ENCODE data around the gene NUP160.
"Not testable (repeated sequence)": the region's sequence is repeated elsewhere in the genome, so short reads cannot be mapped to it uniquely, and the experiment has no call there.

NUP160 gene, protein sequence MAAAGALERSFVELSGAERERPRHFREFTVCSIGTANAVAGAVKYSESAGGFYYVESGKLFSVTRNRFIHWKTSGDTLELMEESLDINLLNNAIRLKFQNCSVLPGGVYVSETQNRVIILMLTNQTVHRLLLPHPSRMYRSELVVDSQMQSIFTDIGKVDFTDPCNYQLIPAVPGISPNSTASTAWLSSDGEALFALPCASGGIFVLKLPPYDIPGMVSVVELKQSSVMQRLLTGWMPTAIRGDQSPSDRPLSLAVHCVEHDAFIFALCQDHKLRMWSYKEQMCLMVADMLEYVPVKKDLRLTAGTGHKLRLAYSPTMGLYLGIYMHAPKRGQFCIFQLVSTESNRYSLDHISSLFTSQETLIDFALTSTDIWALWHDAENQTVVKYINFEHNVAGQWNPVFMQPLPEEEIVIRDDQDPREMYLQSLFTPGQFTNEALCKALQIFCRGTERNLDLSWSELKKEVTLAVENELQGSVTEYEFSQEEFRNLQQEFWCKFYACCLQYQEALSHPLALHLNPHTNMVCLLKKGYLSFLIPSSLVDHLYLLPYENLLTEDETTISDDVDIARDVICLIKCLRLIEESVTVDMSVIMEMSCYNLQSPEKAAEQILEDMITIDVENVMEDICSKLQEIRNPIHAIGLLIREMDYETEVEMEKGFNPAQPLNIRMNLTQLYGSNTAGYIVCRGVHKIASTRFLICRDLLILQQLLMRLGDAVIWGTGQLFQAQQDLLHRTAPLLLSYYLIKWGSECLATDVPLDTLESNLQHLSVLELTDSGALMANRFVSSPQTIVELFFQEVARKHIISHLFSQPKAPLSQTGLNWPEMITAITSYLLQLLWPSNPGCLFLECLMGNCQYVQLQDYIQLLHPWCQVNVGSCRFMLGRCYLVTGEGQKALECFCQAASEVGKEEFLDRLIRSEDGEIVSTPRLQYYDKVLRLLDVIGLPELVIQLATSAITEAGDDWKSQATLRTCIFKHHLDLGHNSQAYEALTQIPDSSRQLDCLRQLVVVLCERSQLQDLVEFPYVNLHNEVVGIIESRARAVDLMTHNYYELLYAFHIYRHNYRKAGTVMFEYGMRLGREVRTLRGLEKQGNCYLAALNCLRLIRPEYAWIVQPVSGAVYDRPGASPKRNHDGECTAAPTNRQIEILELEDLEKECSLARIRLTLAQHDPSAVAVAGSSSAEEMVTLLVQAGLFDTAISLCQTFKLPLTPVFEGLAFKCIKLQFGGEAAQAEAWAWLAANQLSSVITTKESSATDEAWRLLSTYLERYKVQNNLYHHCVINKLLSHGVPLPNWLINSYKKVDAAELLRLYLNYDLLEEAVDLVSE (N-terminal part only)

DNA sequence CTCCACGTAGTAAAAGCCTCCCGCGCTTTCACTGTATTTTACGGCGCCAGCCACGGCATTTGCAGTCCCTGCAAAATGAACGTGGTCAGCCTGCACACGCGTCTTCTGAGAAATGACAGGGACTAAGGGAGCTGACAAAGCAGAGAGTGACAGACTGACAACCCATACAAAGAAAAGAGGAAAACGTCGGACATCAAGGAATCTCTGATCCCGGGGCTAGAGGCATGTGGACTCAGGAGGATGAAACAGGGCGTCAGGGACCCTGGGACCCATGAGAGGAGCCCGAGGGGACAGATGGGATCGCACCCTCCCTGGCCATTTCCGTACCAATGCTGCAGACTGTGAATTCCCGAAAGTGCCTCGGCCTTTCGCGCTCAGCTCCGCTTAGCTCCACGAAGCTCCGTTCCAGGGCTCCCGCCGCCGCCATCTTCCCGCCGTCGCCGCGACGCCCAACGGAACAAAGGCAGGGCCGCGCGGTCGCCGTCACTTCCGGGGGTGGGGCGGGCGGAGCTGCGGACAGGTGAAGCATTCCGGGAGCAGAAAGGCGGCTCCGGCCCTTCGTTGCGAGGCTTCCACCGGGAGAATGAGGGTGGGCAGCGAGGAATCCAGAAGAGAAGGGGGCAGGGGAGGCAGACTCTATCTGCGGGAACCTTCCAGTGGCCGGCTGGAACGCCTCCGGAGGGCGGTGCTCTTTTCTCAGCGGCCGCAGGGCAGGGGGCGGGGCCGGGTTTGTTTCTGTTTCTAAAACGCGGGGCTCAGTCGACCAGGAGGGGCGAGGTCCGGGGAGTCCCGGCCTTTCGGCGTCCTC is at the start of gene NUP160:
TSS of gene NUP160 (minus strand) at position 459 of the 808 bp plus-strand sequence. CDS start at position 427, 32 bp downstream.
- peak; percentile 80 for DNase-seq (ENCODE audit: low spot score)

GRCh38 chr11:47896199-47896598 is 48.0 kb upstream of the NUP160 start:
- no peak for DNase-seq (ENCODE audit: low spot score)

DNA sequence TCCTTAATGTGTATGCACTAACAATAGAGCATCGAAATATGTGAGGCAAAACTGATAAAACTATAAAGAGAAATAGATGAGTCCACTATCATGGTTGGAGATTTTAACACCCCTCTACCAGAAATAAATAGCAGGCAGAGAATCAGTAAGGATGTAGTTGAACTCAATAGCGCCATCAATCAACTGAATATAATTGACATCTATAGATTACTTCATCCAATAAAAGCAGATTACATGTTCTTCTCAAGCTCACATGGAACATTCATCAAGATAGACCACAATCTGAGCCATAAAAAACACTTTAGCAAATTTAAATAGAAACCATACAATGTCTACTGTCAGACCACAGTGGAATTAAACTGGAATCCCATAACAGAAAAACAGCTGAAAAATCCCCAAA is 46.9 kb upstream of the NUP160 start:
- no peak for DNase-seq (ENCODE audit: low spot score)

GRCh38 chr11:47892546-47893276 is 44.6 kb upstream of the NUP160 start:
- not testable (repeated sequence) for DNase-seq (ENCODE audit: low spot score)

GRCh38 chr11:47891886-47892285 is 43.7 kb upstream of the NUP160 start:
- no peak for DNase-seq (ENCODE audit: low spot score)

GRCh38 chr11:47889714-47890441 is 41.7 kb upstream of the NUP160 start:
- DNase-seq (ENCODE audit: low spot score) = no peak

DNA sequence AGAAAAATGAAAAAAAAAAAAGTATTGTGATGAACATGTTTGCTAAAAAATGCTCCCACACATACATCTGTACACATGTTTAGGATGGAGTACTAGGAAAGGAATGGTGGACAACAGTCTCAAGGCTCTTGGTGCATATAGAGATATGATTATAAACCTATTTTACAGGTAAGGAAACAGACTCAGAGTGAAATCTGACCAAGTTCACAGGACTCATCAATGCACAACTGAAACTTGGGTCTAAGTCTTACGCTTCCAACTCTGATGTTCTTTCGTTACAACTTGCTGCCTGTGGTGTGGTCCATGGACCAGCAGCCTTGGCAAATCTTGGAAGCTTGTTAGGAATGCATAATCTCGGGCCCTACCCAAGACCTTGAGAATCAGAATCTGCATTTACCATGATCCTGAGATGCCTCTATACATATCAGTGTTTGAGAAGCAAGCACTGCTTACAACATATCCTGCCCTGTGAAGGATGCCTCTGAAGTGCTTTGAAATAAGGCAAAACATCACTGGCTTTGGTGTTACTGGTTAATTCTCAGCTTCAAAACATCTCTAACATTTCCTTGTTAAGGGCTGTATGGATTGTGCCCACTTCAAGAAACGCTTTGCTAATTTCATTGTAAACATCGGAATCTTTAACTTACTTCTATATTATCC is 39.9 kb upstream of the NUP160 start:
- no peak for DNase-seq (ENCODE audit: low spot score)

GRCh38 chr11:47886096-47886495 is 37.9 kb upstream of the NUP160 start:
- DNase-seq (ENCODE audit: low spot score) = peak; percentile 70

GRCh38 chr11:47882437-47882836 is 34.3 kb upstream of the NUP160 start:
- DNase-seq (ENCODE audit: low spot score) = not testable (repeated sequence)

- DNase-seq (ENCODE audit: low spot score) = no peak
Observed at GRCh38 chr11:47881145-47881544, 33.0 kb upstream of the NUP160 start.

- no peak for DNase-seq (ENCODE audit: low spot score)
Observed at GRCh38 chr11:47879259-47880158, 31.4 kb upstream of the NUP160 start.

GRCh38 chr11:47875858-47876257 is 27.7 kb upstream of the NUP160 start:
- not testable (repeated sequence) for DNase-seq (ENCODE audit: low spot score)

DNA sequence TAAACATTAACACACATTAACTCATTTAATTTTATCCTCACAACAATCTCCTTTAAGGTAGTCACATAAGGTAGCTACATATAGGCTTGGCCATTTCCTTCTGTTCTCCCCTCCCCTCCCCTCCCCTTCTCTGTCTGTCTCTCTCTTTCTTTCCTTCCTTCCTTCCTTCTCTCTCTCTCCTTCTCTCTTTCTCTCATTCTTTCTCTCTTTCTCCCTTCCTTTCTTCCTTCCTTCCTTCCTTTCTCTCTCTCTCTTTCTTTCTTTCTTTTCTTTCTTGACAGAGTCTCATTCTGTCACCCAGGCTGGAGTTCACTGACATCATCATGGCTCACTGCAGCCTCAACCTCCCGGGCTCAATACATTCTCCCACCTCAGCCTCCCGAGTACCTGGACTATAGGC is 22.3 kb upstream of the NUP160 start:
- DNase-seq (ENCODE audit: low spot score) = no peak

DNA sequence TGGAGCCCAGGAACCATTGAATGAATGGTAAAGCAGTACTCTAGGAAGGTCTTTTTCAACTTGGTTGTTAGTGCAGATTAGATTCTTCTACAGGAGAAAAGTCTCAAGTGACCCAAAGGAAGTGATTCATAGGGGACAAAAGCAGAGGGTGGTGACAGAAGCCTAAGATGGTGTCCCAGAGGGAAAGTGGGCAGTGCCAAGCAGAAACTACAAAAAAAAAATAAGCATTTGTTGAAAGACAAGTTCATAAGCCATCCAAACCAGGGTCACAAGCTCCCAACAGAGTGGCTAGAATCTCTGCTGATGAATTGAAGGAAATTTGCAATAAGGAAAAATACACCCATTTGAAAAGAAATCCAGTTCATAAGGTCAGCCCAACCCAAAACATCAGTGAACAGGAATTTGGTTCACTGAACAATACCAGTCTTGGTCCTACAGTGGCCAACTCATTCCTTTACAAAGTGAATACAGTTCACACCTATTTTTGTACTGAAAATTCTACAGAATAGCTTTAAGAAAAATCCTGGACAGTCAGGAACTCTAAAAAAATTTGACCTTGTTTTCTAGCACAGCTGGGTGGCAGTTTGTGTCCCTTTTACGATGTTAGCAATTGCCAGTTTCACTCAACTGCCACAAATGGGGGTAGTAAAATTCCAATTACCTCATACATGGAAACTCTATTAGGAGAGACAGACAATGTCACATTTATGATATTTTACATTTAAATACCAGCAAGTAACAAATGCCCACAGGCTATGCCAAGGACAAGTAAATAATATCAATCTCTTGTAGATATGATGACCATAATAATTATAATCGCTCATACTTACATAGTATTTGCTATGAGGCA is 21.6 kb upstream of the NUP160 start:
- no peak for DNase-seq (ENCODE audit: low spot score)

- no peak for DNase-seq (ENCODE audit: low spot score)
Observed at GRCh38 chr11:47867823-47868222, 19.7 kb upstream of the NUP160 start.

DNA sequence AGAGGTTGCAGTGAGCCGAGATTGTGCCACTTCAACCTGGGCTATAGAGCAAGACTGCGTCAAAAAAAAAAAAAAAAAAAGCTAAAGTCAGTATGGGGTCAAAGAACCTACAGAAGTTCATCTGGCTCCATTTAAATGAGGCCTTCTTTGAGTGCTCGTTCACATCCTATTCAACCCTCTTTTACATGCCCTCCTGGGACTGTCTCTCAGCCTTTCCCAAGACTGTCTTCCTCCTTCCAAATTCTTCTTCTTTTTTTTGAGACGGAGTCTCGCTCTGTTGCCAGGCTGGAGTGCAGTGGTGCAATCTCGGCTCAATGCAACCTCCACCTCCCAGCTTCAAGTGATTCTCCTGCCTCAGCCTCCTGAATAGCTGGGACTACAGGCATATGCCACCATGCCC is 18.7 kb upstream of the NUP160 start:
- not testable (repeated sequence) for DNase-seq (ENCODE audit: low spot score)

DNA sequence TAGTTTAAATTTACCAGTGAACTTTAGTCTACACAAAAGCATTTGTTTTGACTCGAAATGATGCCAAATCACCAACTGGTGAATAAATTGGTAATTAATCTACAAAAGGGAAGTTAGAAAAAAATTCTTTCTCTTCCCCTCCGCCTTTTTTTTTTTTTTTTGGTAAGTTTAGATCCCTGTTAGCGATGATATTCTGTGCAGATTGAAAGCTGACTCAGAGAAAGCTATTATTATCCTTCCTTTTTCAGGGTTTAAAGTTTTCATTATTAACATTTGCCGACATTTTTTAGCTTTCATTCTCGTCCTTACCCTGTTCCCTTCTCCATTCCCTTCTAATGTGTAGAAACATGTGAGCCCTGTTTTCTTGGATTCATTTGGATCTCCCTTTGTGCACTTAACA is 16.8 kb upstream of the NUP160 start:
- no peak for DNase-seq (ENCODE audit: low spot score)

Measured in hepatic stellate cell (primary cell).